Measurements from ENCODE around the gene REV3L. TPM values are rescaled to one million over a fixed set of nuclear protein-coding genes. Genes with fewer than 3 reads are reported as not detected.

REV3L gene
- total RNA-seq, 1 experiment from 2014 or later, result 5.3 TPM

- Mint-ChIP-seq H3K4me3 (no peak overlapping the region), H3K36me3 (ENCODE audit: insufficient read depth in 1 of 3, low read depth in 3 of 3) (peaks cover 56 to 84% (median 78%) of the 10 kb centered on the region in 3 experiments), H3K27ac (no peak overlapping the region), H3K27me3 (ENCODE audit: low read depth) (no peaks in the 10 kb centered on the region), H3K9me3 (peaks cover 22 to 23% of the 10 kb centered on the region in 2 experiments), H3K4me1 (peaks cover 5 to 9% of the 10 kb centered on the region in 2 experiments)
- H2BK12ac ChIP-seq (ENCODE audit: insufficient read length, low read depth, low read length), result no peak overlapping the region
- no peaks in the 10 kb centered on the region for H3K4me1 ChIP-seq (ENCODE audit: insufficient read depth, low read length)
- no peaks in the 10 kb centered on the region for H3K27me3 ChIP-seq (ENCODE audit: insufficient read depth, low read length)
- WGBS (ENCODE audit: extremely low coverage, insufficient read length, low lambda C conversion rate), result no CpG with 5 or more reads among the region's 4 CpGs
- no peak overlapping the region for H3K56ac ChIP-seq (ENCODE audit: insufficient read length, low read depth, low read length)
- H3K14ac ChIP-seq (ENCODE audit: insufficient read depth, low read length), result no peak overlapping the region
- H3K4ac ChIP-seq (ENCODE audit: low read depth, low read length), result no peak overlapping the region
- no peak overlapping the region for H3K18ac ChIP-seq (ENCODE audit: insufficient read length, low read depth, low read length)
- no peaks in the 10 kb centered on the region for H3K79me2 ChIP-seq (ENCODE audit: insufficient read depth, low read length)
- no peak overlapping the region for H3K9ac ChIP-seq (ENCODE audit: extremely low read depth, insufficient read length, low read length)
- no peak overlapping the region for H2BK15ac ChIP-seq (ENCODE audit: low read depth, low read length)
- no peaks in the 10 kb centered on the region for H3K79me1 ChIP-seq (ENCODE audit: insufficient read depth, low read depth, low read length, poor library complexity, severe bottlenecking)
- H3K23me2 ChIP-seq (ENCODE audit: insufficient read length, low read depth, low read length, poor library complexity, severe bottlenecking), result no peaks in the 10 kb centered on the region
- H3K23ac ChIP-seq (ENCODE audit: insufficient read length, low read depth, low read length), result no peak overlapping the region
- no peak overlapping the region for H3K4me2 ChIP-seq (ENCODE audit: insufficient read depth, insufficient read length, low read length)
- no peak for DNase-seq
- no peak overlapping the region for H3T11ph ChIP-seq (ENCODE audit: low read length)
- no peak overlapping the region for H4K5ac ChIP-seq (ENCODE audit: insufficient read length, low read depth, low read length)
- H2BK20ac ChIP-seq (ENCODE audit: low read depth, low read length, poor library complexity, severe bottlenecking), result no peak overlapping the region
- H2BK5ac ChIP-seq (ENCODE audit: insufficient read length, low read length), result no peak overlapping the region
- no peaks in the 10 kb centered on the region for H3K9me3 ChIP-seq (ENCODE audit: control insufficient read depth, low read depth, low read length)
- TF ChIP-seq CTCF (conservative IDR thresholded peaks at IDR 0.05), result no peak
- no peak overlapping the region for H4K91ac ChIP-seq (ENCODE audit: insufficient read length, low read depth, low read length)
- H2BK120ac ChIP-seq (ENCODE audit: low read depth, low read length, poor library complexity, severe bottlenecking), result no peak overlapping the region
- H3K27ac ChIP-seq (ENCODE audit: insufficient read length, low read depth, low read length), result no peak overlapping the region
- H2AK5ac ChIP-seq (ENCODE audit: insufficient read length, low read length), result no peak overlapping the region
- no peak overlapping the region for H4K8ac ChIP-seq (replicated peaks; ENCODE audit: insufficient read length, low read depth, low read length)
- H2AFZ ChIP-seq (ENCODE audit: low read length), result no peak overlapping the region
- no peaks in the 10 kb centered on the region for H4K20me1 ChIP-seq (ENCODE audit: control insufficient read depth, insufficient read depth, insufficient read length)
Observed at GRCh38 chr6:111280445-111280955, 202.5 kb downstream of the REV3L start.

Measured in H9 (cell line).